Skeletal muscle cell (primary cell): Measurements from ENCODE around the gene CHST11.

Experiments used
- DNase-seq: peaks from one replicate; pipeline ENCODE4 v3.0.0-alpha.2; 2010; ENCODE audit warnings: low read depth
- H3K4me3 ChIP-seq: 2 replicates; pipeline ENCODE4 v1.5.1; 2011; ENCODE audit warnings: low read depth, mild to moderate bottlenecking, control low read depth, low read length, moderate library complexity

The CHST11 gene

GRCh38 chr12:104712968-104713367 is 256.2 kb downstream of the CHST11 start:
- H3K4me3 ChIP-seq, result no peak overlapping the region
- DNase-seq, result no peak

DNA sequence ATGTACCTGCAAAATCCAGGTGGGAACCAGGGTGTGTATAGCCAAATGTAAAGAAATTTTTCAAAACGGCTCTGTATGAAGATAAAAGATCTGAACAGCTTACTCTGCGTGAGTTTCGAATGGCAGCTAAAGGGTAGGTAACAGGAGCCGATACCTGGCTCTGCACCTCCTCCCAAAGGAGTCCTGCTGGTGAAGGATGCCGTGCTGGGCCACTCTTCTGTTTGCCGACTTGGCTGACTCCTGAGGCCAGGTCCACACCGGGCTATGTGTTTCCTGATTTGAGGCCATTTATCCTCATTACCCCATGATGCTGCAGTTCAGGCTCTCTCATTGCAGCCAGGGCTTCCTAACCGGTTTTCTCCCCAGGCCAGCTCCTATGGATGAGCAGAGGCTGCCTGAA is 256.7 kb downstream of the CHST11 start:
- H3K4me3 ChIP-seq, result no peak overlapping the region
- no peak for DNase-seq

DNA sequence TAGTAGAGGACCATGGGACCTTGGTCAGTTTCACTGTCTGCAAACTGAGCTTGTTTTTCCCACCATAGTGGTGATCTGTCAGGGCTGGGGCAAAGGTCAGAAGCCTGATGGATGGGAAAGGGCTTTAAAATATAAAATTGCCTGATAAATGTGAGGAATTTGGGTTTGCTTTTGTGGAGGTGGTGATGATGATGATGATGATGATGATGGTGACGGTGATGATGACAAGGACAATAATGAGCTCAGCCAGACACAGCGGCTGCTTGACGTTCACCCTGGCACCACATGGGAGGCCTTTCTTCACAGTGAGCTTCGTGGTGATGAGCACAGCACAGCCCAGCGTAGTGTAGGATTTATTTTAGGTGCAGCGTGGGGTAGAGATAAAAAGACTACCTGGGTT is 257.6 kb downstream of the CHST11 start:
- no peak overlapping the region for H3K4me3 ChIP-seq
- DNase-seq, result no peak

GRCh38 chr12:104716172-104716571 is 259.4 kb downstream of the CHST11 start:
- H3K4me3 ChIP-seq, result no peak overlapping the region
- no peak for DNase-seq

- H3K4me3 ChIP-seq, result no peak overlapping the region
- no peak for DNase-seq
Measured at GRCh38 chr12:104718304-104718929, 261.7 kb downstream of the CHST11 start.

DNA sequence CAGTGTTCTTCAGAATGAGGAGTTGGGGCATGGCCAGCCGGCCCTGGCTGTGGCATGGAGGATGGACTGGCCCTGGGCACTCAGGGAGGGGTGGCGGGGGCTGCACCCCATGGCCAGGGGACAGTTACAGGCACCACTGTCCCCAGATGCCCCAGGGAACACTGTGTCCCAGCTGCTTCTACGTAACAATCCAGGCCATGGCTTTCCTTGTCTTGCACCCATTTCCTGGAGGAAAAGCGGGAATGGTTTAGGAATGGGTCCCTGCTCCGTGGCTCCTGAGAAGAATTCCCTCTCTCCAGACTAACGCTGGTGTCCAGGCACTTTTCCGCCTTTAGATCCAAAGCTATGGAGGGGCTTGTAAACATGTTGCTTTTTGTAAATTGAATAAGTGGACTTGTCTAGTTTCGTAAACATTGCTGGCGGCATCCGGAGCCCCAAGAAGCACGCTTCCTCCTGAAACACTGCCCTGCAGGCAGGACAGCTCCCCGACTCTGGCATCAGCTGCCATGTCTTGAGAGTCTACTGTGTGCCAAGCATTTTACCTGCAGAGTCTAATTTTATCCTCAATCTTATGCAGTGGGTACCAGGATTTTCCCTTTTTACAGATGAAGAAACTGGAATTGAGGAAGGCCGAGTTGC is 263.1 kb downstream of the CHST11 start:
- DNase-seq, result no peak
- no peak overlapping the region for H3K4me3 ChIP-seq

GRCh38 chr12:104720339-104721038 is 263.7 kb downstream of the CHST11 start:
- H3K4me3 ChIP-seq, result no peak overlapping the region
- DNase-seq, result no peak

DNA sequence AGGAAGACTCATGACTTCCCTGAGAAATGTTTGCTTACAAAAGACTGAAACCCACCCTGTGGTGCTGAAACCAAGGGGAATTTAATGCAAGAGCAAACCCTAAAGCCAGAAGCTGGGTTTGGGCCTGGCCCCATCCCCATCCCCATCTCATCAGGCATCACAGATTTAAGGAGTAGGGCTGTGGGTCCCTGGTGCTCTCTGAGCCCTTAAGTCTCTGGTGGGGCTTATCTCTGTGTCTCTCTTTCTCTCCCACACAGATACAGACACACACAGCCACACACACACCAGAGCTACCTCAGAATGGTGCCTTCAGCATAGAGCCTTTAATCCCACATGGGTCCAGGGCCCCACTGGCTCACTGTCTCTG is 264.3 kb downstream of the CHST11 start:
- no peak overlapping the region for H3K4me3 ChIP-seq
- DNase-seq, result no peak

DNA sequence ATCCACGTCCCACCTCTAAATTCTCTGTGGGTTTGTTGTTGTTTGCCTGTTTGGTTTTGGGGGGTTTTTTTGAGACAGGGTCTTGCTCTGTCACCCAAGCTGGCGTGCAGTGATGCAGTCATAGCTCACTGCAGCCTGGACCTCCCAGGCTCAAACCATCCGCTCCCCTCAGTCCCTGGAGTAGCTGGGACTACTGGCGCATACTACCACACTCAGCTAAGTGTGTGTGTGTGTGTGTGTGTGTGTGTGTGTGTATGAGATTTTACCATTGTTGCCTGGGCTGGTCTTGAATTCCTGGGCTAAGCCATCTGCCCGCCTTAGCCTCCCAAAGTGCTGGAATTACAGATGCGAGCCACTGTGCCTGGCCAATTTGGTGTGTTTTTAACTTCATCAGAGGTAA is 265.2 kb downstream of the CHST11 start:
- DNase-seq, result no peak

DNA sequence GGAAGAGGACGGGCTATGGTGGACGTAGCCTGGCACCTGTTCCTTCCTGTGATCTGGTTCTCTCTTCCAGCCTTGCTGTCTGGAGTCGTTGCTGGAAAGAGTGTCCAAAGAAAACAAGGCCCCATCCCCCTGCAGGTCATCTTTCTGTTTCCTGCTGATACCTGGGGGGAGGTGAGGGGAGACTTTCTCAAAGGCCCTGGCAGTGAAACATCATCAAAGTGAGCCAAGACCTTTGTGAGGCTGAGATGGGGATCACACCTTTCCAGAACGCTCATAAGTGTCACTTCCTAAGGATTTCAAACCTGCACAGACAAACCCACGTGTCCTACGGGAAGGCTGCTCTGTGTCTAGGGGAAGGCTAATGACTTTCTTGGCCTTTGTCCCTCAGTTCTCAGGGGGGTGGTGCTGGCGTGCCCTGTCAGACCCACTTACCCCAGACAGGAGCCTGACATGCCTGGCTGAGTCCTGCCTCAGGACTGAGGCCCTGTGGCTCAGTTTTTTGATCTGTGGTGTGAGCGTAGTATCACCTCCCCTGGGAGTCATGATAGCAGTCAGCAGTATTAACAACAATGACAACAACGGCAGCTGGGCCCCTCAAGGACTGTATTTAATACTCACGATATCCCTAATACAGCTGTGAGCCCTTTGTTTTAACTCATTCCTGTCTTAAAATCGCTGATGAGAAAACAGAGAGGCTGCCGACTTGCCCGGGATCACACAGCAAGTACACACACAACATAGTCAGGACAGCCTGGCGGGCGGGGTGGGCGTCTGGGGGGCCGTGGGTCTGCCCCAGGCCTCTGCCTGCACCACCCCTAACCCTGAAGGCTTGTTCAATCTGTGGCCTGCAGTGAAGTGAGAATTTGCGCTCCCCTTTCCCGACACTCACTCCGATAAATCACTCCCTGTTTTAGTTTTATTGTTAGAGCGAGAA is 266.1 kb downstream of the CHST11 start:
- DNase-seq, result no peak
- no peak overlapping the region for H3K4me3 ChIP-seq

More for the DNA sequence above, 265.2 kb downstream of the CHST11 start:
- H3K4me3 ChIP-seq, result no peak overlapping the region

DNA sequence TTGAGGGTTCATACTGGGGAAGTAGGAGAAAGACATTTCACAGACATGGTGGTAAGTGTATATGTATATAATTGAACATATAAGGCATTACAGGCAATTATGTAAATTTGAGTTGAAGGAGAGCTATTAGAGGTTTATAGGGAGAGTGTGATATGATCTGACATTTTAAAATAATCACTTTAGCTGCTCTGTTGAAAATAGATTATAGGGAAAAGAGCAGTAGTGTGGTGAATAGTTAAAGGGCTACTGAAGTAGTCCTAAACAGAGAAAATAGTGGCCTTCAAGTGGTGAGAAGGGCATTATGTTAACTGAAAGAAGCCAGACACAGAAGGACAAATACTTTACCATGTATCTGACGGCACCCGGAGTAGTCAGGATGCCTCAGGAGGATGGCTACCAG is 267.1 kb downstream of the CHST11 start:
- H3K4me3 ChIP-seq, result no peak overlapping the region
- DNase-seq, result no peak

GRCh38 chr12:104724992-104725585 is 268.3 kb downstream of the CHST11 start:
- no peak for DNase-seq
- no peak overlapping the region for H3K4me3 ChIP-seq

GRCh38 chr12:104725610-104726009 is 268.9 kb downstream of the CHST11 start:
- no peak for DNase-seq
- no peak overlapping the region for H3K4me3 ChIP-seq

DNA sequence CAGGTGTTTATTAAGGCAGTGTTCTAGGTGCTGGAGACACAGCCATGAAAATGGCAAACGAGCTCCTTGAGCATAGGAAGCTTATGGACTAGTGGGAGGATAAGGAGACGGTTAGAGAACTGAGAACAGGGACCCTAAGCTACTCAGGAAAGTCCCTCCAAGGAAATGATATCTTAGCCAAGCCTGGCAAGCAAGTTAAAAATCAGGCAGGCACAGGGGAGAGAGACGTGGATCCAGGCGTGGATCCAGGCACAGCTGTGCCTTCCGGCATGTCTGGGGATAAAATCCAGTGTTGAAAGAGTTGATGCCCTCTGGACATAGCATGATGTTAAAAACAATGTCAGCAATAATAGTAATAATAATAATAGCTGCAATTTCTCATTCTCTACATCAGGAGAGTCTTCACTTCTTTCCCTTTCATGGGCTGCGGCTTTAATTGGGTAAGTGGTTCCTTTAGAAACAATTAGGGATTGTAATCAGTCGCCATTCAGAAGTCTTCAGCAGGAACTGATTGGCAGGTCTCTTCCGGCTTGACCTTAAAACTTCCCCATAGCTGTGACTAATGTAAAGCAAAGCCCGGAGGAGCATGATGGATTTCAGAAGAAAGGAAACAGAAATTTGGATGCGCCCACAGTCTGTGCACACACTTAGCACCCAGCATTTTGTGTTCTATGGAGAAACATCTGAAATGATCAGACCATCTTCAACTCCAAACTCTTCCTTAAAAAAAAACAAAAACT is 271.1 kb downstream of the CHST11 start:
- no peak overlapping the region for H3K4me3 ChIP-seq
- DNase-seq, result no peak

GRCh38 chr12:104729091-104729490 is 272.3 kb downstream of the CHST11 start:
- no peak overlapping the region for H3K4me3 ChIP-seq
- no peak for DNase-seq

DNA sequence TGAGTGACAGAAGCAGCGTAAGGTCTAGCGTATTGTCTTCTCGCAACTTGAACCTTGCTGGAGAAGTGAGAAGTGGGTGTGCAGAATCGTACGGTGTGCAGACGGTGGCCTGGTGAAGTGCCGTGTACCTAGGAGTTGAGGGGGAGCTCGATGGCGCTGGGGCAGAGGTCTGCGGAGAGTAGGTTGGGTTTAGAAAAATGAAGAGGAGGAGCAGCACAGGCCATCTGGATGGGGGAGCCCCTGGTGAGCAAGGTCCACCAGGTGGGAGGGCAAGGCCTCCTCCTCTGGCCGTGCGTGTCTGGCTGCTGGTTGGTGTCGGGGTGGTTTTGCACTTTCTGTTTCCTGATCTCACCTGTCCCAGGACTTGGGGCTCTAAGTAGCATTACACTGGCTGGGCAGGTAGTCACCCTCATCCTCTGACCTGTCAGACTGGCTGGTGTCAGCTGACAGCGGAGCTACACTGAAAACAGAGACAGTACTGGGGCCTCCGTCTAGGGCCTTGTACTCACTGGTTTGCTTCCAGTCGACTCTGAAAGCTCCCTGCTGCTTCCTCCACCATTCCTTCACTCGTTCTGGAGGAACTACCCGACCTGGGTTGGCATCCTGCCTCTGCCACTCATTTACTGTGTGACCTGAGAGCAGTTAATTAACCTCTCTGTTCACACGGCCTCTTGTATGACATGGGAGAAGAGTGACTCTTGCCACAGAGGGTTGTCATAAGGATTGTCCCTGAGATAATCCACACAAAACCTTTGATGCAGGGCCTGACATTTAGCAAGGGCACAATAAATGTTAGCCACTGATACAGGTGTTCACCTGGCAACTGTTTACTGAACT is 273.1 kb downstream of the CHST11 start:
- no peak overlapping the region for H3K4me3 ChIP-seq
- no peak for DNase-seq

DNA sequence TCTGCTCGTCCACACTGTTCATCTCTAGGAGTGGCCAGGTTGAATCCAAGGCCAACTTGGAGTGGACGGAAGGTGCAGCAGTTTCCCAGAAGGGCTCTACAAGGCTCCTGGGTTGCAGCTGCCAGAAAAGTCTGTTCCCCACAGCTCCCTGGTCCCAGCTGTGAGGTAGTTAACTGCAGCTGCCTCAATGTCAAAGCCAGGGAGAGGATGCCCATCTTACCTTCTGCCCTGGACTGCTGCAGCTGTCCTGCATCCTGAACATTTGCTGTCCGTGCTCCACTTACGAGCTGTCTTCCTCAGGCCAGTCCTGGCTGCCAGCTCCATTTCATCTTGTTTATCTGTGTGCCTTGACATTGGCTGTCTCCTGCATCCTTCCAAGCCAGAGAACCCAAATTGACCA is 274.0 kb downstream of the CHST11 start:
- H3K4me3 ChIP-seq, result no peak overlapping the region
- peak; percentile 25 for DNase-seq

GRCh38 chr12:104733717-104734175 is 277.0 kb downstream of the CHST11 start:
- H3K4me3 ChIP-seq, result no peak overlapping the region
- DNase-seq, result no peak
